ENCODE measurements around the gene KCNG2. TPM values are rescaled to one million over a fixed set of nuclear protein-coding genes. Genes with fewer than 3 reads are reported as not detected.

Gene KCNG2
- total RNA-seq, 4 donors from 2014 or later, result 0.27 TPM; not detected in 3

DNA sequence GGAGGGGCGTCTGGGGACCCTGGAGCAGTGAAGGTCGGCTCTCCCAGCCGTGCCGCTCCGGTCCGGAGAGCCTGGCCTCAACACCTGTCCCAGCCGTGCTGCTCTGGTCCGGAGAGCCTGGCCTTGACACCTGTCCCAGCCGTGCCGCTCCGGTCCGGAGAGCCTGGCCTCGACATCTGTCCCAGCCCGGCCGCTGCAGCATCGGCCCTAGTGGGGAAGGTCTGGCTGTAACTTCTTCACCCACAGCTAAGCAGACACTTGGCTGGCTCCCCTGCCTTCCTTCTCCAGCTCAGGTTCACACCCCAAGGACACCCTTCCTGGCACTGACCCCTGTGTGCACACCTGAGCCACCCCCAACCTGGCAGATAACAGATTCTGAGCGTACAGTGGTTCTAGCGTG is 4.6 kb downstream of the KCNG2 start:
- H3K9me3 ChIP-seq, result no peaks in the 10 kb centered on the region
- H3K27ac ChIP-seq, result no peak overlapping the region
- TF ChIP-seq, protein P1, sequence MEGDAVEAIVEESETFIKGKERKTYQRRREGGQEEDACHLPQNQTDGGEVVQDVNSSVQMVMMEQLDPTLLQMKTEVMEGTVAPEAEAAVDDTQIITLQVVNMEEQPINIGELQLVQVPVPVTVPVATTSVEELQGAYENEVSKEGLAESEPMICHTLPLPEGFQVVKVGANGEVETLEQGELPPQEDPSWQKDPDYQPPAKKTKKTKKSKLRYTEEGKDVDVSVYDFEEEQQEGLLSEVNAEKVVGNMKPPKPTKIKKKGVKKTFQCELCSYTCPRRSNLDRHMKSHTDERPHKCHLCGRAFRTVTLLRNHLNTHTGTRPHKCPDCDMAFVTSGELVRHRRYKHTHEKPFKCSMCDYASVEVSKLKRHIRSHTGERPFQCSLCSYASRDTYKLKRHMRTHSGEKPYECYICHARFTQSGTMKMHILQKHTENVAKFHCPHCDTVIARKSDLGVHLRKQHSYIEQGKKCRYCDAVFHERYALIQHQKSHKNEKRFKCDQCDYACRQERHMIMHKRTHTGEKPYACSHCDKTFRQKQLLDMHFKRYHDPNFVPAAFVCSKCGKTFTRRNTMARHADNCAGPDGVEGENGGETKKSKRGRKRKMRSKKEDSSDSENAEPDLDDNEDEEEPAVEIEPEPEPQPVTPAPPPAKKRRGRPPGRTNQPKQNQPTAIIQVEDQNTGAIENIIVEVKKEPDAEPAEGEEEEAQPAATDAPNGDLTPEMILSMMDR (IDR thresholded peaks at IDR 0.05), result no peak
- no peak for TF ChIP-seq POLR2A (IDR thresholded peaks at IDR 0.05)
- no peak for TF ChIP-seq POLR2AphosphoS5 (IDR thresholded peaks at IDR 0.05)
- 92% methylated on average over 9 of the region's 18 CpGs; no CpG with 5 or more reads in 1 of the 2 donors for WGBS, 2 donors (ENCODE audit: low coverage in 1 of 2)
- no peak overlapping the region for H3K4me3 ChIP-seq
- no peak for ATAC-seq
- peaks cover 0 to 20% (median 14%) of the 10 kb centered on the region in 3 donors for H3K4me1 ChIP-seq
- peaks cover 52% of the 10 kb centered on the region for H3K27me3 ChIP-seq
- H3K36me3 ChIP-seq, result no peaks in the 10 kb centered on the region

DNA sequence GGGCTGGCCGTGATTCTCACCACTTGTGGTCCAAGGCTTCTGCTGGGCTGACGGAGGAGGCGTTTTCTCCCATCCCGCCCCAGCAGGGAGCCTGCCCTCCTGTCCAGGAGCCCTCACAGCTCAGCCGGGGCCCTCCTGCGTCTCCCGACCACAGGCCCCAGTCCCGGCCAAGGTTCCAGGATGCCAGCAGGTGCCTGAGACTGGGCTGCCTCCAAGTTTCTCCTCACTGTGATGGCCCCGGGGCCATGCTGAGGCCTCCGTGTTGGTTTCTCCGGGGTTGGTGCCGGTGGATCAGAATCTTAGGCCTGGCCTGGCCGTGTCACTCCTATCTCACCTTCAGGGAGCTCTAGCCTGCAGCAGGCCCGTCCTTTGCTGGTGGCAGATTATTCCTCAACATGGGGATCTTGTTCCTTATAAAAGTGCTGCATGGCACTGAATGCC is 5.9 kb downstream of the KCNG2 start:
- Histone ChIP-seq H3K36me3 (no peaks in the 10 kb centered on the region), H3K4me1 (peaks cover 0 to 7% (median 5%) of the 10 kb centered on the region in 3 donors), H3K4me3 (no peak overlapping the region), H3K27ac (no peak overlapping the region), H3K9me3 (no peaks in the 10 kb centered on the region), H3K27me3 (peaks cover 39% of the 10 kb centered on the region)
- TF ChIP-seq, protein P1 (IDR thresholded peaks at IDR 0.05), result no peak
- TF ChIP-seq POLR2A (IDR thresholded peaks at IDR 0.05), result no peak
- TF ChIP-seq EP300 (IDR thresholded peaks at IDR 0.05), result no peak
- TF ChIP-seq POLR2AphosphoS5 (IDR thresholded peaks at IDR 0.05), result no peak
- ATAC-seq, result no peak
- 78% methylated on average over 1 of the region's 14 CpGs; no CpG with 5 or more reads in 1 of the 2 donors for WGBS, 2 donors (ENCODE audit: low coverage in 1 of 2)

DNA sequence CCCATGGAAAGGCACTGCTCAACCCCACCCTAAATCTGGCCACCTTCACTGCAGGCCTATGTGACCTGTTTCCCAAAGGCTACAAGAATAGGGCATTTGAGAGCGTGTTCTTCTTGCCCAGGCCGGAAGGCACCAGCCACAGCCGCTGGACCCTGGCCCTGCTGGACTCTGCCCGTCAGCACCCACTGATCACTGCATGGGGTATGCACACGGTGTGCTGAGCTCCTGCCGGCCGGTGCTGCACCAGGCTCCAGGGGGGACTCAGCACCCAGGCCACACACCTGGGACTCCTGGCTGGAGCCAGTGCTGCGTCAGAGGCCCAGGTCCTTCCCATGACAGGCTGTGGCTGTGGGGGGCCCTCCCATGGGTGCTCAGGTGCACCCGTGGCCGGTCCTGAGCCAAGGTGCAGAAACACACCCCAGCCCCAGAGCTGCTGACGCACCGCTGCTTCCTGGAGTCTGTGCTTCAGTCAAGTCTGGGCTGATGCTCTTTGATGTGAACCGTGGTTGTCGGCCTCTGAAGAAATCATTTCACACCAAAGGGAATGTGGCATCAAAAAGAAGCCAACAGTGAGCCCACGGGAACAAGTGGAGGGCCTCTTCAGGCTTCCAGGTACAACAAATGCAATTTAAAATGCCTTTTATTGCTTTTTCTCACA is 6.5 kb downstream of the KCNG2 start:
- no peak for ATAC-seq

DNA sequence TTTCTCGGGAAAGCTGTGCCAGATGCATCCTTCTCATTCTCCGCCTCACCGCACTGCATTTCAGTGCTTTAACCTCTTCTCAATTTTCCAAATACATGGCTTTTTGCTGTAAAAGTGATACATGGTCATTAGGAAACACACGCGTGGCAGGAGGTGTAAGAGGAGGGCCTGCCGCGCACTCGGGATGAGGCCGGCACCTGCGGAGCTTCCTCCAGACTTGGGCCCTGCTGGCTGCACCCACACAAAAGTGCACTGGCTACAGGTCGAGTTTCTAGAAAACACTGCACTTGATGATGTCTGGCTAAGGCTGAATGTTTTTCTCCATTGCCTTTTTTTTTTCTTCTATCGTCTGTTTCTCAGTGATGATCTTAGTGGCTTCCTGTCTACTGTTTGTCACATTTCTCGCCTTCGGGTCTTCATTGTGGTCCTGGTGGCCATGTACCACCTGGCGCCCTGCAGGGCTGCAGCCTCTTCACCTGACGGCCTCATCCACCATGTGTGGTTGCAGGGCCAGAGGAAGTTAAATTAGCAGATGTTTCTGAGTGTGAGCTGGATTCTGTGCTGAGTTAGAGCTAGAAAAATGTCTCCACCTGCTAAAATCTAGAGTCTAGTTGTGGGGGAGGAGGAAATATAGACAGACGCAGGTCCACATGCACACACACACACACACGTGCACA is 7.6 kb downstream of the KCNG2 start:
- WGBS, 2 donors (ENCODE audit: low coverage in 1 of 2), result 78 to 93% methylated on average over 11 to 18 of the region's 18 CpGs
- Histone ChIP-seq H3K27me3 (peaks cover 29% of the 10 kb centered on the region), H3K4me1 (no peaks in the 10 kb centered on the region), H3K27ac (no peak overlapping the region), H3K4me3 (no peak overlapping the region), H3K36me3 (no peaks in the 10 kb centered on the region), H3K9me3 (peaks cover 0 to 5% (median 0%) of the 10 kb centered on the region in 3 donors)
- TF ChIP-seq POLR2AphosphoS5 (IDR thresholded peaks at IDR 0.05) (no peak), EP300 (IDR thresholded peaks at IDR 0.05) (no peak), POLR2A (IDR thresholded peaks at IDR 0.05) (no peak)
- TF ChIP-seq, protein P1 (IDR thresholded peaks at IDR 0.05), result no peak
- no peak for ATAC-seq

More for the DNA sequence above, 6.5 kb downstream of the KCNG2 start:
- TF ChIP-seq, protein P1 (IDR thresholded peaks at IDR 0.05), result no peak
- no peak for TF ChIP-seq EP300 (IDR thresholded peaks at IDR 0.05)
- no peak for TF ChIP-seq POLR2AphosphoS5 (IDR thresholded peaks at IDR 0.05)
- TF ChIP-seq POLR2A (IDR thresholded peaks at IDR 0.05), result no peak
- Histone ChIP-seq H3K36me3 (no peaks in the 10 kb centered on the region), H3K27me3 (peaks cover 33% of the 10 kb centered on the region), H3K9me3 (no peaks in the 10 kb centered on the region), H3K4me1 (peaks cover 0 to under 1% (median 0%) of the 10 kb centered on the region in 3 donors), H3K4me3 (no peak overlapping the region), H3K27ac (no peak overlapping the region)
- 69 to 75% methylated on average over 2 to 4 of the region's 15 CpGs for WGBS, 2 donors (ENCODE audit: low coverage in 1 of 2)

Data from gastroesophageal sphincter (tissue), 4 donors.